Putamen (tissue), 1 donor: ENCODE data around the gene THUMPD3.

Experiments
- DNase-seq: peaks from one replicate; pipeline ENCODE4 v3.0.0-alpha.2; 2016; ENCODE audit warnings: low spot score

THUMPD3 gene, protein sequence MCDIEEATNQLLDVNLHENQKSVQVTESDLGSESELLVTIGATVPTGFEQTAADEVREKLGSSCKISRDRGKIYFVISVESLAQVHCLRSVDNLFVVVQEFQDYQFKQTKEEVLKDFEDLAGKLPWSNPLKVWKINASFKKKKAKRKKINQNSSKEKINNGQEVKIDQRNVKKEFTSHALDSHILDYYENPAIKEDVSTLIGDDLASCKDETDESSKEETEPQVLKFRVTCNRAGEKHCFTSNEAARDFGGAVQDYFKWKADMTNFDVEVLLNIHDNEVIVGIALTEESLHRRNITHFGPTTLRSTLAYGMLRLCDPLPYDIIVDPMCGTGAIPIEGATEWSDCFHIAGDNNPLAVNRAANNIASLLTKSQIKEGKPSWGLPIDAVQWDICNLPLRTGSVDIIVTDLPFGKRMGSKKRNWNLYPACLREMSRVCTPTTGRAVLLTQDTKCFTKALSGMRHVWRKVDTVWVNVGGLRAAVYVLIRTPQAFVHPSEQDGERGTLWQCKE

GRCh38 chr3:9362731-9363530 is at the start of gene THUMPD3:
Gene THUMPD3, plus strand, starts transcription at chr3:9363054. Its CDS starts 2,015 bp downstream, at chr3:9365069.
- DNase-seq: peak; percentile 93

DNA sequence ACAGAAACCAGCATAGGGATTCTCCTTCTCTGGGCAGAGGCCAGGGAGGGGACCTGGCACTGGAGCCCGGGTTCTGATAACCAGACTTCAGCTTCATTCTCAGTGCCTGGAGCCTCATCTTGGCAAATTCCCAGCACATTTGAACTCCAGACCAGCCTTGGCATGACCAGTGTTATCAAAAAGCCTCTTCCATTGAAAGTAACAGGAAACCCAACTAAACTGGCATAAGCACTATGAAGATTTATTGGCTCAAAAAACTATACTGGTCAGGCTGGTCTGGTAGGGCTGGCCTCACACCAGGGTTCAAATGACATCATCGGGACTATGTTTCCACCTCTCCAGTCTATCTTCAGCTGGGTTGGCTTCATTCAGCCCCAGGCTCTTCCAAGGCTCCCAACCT is 48.1 kb upstream of the THUMPD3 start:
- no peak for DNase-seq

GRCh38 chr3:9316881-9317361 is 45.9 kb upstream of the THUMPD3 start:
- peak; percentile 60 for DNase-seq

DNA sequence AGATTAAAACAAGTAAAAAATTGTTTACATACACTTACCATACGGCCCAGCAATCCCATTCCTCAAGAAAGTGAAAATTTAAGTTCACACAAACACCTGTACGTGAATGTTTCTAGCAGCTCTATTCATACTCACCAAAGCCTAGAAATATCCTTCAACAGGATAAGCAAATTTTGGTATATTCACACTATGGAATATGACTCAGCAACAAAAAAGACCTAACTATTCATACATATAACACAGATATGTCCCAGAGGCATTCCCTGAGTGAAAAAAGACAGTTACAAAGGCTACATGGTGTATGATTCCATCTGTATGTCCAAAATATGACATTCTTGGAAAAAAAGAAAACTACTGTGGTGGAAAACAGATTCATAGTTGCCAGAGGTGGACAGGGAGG is 40.1 kb upstream of the THUMPD3 start:
- no peak for DNase-seq

- DNase-seq: no peak
These were observed 37.9 kb upstream of the THUMPD3 start for GRCh38 chr3:9324944-9325343.

GRCh38 chr3:9327578-9327977 is 35.3 kb upstream of the THUMPD3 start:
- DNase-seq: no peak

DNA sequence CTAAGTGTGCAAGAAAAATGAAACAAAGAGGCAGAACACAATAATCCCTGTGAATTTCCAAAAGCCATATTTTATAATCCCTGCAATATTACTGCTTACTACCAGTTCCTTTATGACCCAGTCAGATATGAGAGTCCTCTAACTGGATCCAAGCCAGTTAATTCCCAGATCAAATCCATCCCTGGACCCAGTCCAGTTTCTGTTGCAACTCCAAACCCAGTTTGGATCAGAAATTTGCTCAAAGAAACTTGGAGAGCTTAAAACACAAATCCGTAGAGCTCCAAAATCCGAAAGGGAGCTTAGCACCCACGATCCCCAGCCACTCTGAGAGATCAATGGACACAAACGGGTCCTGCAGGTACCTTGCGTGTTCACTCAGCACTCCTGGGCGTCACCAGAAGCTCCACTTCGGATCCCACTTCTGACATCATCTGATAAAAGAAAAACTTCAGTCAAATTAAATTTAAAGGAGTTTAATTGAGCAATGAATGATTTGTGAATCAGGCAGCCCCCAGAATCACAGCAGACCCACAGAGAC is 32.6 kb upstream of the THUMPD3 start:
- DNase-seq: no peak

DNA sequence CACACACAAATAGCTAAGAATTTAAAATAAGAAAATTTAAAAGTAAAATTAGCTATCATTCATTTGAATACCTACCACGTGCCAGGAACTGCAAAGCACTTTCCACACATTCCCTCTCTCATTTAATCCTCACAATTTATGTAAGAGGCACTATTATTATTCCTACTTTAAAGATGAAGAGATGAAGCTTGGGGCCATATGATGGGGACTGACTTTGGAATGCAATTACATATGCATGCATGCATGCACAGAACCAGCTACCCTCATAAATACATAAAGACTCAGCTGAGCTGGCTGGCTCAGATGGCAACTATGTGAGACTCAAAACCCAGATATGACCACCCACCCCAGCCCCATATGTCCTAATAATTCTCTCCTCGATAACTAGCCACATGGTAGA is 31.7 kb upstream of the THUMPD3 start:
- DNase-seq: no peak

GRCh38 chr3:9332250-9333030 is 30.4 kb upstream of the THUMPD3 start:
- DNase-seq: no peak

GRCh38 chr3:9339761-9340471 is 22.9 kb upstream of the THUMPD3 start:
- DNase-seq: no peak

DNA sequence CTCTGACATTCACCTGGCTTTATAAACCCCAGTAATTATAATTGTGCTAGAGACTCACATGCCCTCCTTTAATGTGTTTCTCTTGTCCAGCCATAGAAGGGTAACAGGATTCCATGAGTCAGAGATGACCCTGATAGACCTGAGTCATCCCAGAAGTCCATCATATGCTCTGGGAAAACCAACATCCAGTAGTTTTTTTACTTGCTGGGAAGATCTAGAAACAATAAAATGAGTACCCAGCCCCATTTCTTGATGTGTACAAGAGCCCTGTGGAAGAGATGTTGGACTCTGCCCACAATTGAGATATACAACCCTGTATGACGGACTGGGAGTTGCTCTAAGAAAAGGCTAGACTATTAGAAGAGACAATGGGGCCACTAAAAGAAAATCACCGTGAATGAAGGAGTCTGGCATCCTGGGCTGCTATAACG is 22.4 kb upstream of the THUMPD3 start:
- no peak for DNase-seq

DNA sequence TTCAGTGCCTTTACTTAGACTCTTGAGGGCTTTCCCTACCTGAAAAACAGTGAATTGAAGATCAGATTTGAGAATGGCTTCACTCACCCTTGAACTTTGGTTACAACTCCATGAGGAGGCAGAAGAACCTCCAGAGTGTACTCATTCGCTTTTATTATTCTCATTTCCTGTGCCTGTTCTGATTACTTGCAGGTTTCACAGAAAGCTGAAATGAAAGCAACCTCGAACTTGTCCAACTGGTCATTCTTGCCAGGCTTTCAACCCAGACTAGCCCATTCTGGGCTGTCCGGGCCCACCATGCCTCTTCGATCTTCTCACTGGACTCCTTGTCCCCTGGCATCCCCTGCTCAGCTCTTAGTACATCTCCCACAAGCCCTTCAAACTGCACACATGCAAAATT is 20.2 kb upstream of the THUMPD3 start:
- no peak for DNase-seq

DNA sequence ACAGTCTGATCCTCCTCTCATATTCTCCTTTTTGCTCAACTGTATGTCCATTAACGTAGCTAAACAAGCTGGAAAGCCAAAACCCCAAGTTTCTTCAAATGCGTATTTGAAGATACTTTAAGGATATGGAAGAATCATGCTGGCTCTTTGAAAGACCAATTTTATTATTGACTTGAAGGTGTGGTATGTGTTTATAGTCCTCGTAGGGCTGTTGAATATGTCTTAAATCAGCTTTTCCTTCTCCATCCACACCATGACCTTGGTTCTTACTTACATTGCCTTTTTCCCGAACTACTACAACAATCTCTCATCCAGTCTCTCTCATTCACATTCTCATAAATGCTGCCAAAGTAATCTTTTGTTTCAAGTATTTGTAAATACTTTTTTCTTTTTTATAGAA is 19.7 kb upstream of the THUMPD3 start:
- no peak for DNase-seq

- no peak for DNase-seq
These were observed 17.8 kb upstream of the THUMPD3 start for GRCh38 chr3:9345041-9345440.

- no peak for DNase-seq
These were observed 16.7 kb upstream of the THUMPD3 start for GRCh38 chr3:9346141-9346540.

- no peak for DNase-seq
These were observed 15.8 kb upstream of the THUMPD3 start for GRCh38 chr3:9347081-9347480.

GRCh38 chr3:9347887-9348286 is 15.0 kb upstream of the THUMPD3 start:
- no peak for DNase-seq

- DNase-seq: no peak
These were observed 13.3 kb upstream of the THUMPD3 start for GRCh38 chr3:9349321-9350117.

DNA sequence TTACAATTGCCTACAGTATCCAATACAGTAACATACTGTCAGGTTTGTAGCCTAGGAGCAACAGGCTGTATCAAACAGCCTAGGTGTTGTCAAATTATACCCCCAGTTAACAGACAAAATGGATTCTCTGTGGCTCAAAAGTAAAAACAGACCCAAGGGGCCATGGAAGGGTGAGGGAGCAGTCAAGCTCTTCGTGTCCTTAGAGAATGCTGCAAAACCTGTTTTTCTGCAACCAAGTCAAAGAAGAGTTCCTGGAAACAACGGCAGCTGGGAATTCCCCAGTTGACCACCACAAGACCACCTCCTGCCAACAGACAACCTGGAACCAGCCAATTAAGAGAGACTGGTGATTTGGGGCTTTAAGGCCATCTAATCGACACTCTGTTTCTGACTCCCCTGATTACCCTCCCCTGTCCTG is 11.1 kb upstream of the THUMPD3 start:
- no peak for DNase-seq
